Hindlimb muscle (tissue), 1 donor: Measurements from ENCODE around the gene IVL. TPM values are rescaled to one million over a fixed set of nuclear protein-coding genes. Genes with fewer than 3 reads are reported as not detected.

Experiments used
- DNase-seq: peaks from one replicate; pipeline ENCODE4 v3.0.0-alpha.2; 2013
- polyA plus RNA-seq: library from polyadenylated mRNA; unstranded; fragments of 120-200 nt; gene quantifications from one replicate; pipeline ENCODE4 v1.2.1, GENCODE V29; 2013; ENCODE audit not compliant: insufficient read length

IVL gene, protein sequence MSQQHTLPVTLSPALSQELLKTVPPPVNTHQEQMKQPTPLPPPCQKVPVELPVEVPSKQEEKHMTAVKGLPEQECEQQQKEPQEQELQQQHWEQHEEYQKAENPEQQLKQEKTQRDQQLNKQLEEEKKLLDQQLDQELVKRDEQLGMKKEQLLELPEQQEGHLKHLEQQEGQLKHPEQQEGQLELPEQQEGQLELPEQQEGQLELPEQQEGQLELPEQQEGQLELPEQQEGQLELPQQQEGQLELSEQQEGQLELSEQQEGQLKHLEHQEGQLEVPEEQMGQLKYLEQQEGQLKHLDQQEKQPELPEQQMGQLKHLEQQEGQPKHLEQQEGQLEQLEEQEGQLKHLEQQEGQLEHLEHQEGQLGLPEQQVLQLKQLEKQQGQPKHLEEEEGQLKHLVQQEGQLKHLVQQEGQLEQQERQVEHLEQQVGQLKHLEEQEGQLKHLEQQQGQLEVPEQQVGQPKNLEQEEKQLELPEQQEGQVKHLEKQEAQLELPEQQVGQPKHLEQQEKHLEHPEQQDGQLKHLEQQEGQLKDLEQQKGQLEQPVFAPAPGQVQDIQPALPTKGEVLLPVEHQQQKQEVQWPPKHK
- 0.36 TPM for polyA plus RNA-seq

GRCh38 chr1:152907686-152908601 lies at the start of gene IVL:
Gene IVL (plus strand): TSS chr1:152908546. CDS start chr1:152909798, 1,252 bp downstream.
- no peak for DNase-seq

DNA sequence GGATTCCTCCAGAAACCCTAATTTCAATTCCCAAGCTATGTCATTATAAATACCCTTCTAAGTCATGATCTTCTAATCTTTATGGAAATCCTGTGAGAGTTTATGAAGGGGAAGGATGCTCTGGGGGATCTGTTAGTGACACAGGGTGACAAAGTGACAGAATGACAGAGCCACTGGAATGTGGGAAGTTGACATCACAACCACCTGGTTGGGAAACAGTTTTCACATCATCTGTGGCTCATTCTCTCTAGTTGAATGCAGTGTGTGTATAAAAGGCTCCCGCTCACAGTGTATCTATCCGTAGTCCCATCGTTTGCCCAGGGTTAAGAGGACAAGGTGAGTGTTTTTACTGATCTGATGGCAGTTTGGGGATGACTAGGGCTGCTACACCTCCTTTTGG lies 48.6 kb upstream of the IVL start, which contains the start of gene LCE7A:
TSS of gene LCE7A (plus strand) at position 301 of the 400 bp plus-strand sequence. CDS start 702 bp downstream, outside the sequence.
- no peak for DNase-seq

GRCh38 chr1:152860129-152860528 lies 48.2 kb upstream of the IVL start:
- DNase-seq, result no peak

GRCh38 chr1:152861374-152861773 lies 47.0 kb upstream of the IVL start:
- DNase-seq, result no peak

DNA sequence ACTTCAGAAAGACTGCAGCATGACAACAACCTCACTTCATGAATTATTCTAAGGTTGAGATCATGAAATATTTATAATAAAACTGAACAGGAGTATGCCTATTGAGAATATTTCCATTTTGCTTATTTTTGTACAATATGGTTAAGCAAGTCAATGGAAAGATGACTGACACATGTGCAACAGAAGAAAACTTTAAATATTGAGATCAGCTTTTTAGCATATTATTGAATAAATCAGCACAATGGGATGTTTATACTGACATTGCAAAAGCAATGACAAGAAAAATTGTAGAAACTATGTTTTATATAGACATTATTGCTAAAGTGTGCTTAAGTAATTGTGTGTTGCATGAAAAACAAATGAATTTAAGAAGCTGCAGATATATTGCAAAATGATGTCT lies 43.9 kb upstream of the IVL start:
- no peak for DNase-seq

- DNase-seq, result no peak
Measured at GRCh38 chr1:152866321-152866720, 42.0 kb upstream of the IVL start.

GRCh38 chr1:152869808-152870419 lies 38.4 kb upstream of the IVL start:
- peak; percentile 46 for DNase-seq

- DNase-seq, result peak; percentile 4
Measured at GRCh38 chr1:152870831-152871730, 37.3 kb upstream of the IVL start.

- DNase-seq, result no peak
Measured at GRCh38 chr1:152871731-152872126, 36.6 kb upstream of the IVL start.

DNA sequence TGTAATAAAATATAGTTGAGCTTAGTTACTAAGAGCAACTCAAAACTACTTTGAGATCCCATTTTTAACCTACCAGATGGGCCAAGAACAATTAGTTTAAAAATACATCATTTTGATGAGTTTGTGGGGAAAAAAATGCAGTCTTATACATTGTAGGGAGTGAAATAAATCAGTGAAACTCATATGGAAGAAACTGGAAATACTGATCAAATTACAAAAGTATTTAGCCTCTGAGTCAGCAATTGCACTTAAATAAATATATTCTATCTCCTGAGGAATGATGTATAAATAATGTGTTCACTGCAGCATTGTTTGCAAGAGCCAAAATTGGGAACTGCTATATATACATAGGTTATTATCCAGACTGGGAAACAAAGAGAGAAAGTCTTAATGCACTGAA lies 34.9 kb upstream of the IVL start:
- peak; percentile 4 for DNase-seq

- no peak for DNase-seq
Measured at GRCh38 chr1:152876827-152877226, 31.5 kb upstream of the IVL start.

- no peak for DNase-seq
Measured at GRCh38 chr1:152878042-152878441, 30.3 kb upstream of the IVL start, which contains the start of gene SMCP. Gene SMCP (plus strand): TSS chr1:152878322. CDS start chr1:152884423, 6,101 bp downstream.

DNA sequence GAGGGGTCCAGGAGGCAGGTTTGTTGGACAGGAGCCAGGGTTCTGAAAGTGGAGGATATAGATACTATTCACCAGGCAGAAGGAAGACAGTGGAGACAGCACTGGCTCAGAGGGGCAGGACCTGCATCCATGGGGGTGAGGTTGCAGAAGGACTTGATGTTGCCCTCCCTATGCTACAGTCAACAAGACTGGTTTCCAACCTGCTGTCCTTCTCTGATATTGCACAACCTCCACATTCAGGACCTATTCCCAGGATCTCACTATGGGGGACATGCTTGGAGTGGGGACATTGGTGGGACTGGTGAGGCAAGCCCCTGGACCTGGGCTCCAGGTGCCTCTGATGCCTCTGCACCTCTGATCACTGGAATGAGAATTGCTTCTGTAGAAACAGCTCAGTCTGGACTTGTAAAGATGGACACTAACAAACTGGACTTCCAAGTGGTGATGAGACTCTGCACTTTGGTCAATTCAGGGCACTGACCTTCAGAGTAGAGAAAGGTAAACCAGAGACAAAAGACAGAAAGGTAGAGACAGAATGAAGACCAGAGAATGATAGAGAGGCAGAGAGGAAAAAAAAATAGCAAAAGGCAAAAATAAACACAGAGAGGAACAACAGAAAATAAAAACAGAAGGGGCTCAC lies 28.7 kb upstream of the IVL start:
- no peak for DNase-seq

DNA sequence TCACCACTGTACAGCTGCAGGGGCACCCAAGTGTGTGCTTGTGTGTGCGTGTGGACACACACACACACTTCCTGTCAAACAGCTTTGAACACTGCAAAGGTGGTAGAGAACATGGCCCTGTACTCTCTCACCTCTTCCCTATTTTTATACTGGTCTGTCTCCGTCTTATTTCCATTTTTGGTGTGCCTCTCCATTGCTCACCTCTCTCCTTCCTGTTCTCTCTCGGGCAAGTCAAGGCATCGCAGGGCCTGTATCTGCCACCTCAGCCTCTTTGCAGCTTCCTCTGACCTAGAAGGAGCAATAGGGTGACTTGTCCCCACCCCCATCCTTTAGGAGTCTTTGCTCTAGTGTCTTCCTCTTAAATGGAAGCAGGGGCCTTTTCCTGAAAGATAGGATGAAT lies 28.0 kb upstream of the IVL start:
- DNase-seq, result no peak

DNA sequence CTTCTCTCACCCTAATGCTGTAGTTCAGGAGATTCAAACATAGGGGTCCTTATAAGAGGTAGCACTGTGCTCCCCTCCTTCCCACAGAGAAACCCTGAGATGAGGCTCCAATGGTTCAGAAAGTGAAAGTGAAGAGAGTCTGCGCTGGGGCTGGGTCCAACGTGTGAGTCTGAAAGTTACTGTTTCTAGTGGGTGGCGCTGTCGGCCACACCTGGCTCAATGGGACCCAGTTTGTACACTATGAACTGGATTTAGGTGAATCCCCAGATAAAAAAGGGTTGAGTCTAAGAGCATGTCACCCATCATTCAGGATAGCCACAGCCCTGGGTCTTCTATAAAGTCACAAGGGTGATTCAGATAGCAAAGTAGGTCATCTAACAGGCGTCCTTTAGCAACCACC lies 27.4 kb upstream of the IVL start:
- DNase-seq, result no peak

DNA sequence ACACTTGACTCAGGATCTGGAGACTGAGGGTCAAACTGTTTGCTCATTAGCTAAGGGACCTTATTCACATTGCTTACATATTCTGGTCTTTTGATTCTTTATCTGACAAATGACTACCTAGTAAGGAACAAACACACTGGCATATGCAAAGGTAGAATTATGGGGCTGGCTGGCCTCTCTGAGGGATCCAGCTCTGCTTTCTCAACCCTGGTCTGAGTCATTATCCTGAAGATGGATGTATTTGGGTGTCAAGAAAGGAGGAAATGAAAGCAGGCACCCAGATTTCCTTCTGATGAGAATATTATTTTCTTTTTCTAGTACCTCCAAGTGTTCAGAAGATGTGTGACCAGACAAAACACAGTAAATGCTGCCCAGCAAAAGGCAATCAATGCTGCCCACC lies 24.3 kb upstream of the IVL start:
- DNase-seq, result no peak

- no peak for DNase-seq
Measured at GRCh38 chr1:152884506-152884905, 23.8 kb upstream of the IVL start.

GRCh38 chr1:152884966-152885624 lies 23.3 kb upstream of the IVL start:
- no peak for DNase-seq

DNA sequence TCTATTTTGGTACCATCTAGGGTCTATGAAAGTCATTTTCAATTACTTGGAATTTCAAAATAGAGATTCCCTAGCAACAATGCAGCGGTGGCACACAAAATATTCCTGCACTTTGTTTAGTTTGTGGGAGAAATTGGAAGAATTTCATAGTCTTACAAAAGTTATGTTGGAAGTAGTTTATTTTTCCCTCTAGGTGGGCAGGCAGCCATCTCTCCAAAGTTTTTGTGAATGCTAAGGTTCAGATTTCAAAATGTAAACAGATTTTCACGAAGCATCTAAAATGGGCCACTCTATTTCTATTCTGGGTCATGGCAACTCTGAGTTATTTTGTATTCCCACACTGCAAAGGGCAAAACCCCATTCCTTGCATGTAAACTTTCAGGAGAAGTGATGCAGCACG lies 22.3 kb upstream of the IVL start:
- DNase-seq, result no peak

GRCh38 chr1:152886758-152887409 lies 21.5 kb upstream of the IVL start:
- DNase-seq, result no peak
